Trophoblast cell (in vitro differentiated cells and primary cell): ENCODE results near the gene CAMK1D.
"Not testable (repeated sequence)": the region's sequence is repeated elsewhere in the genome, so short reads cannot be mapped to it uniquely, and the experiment has no call there.

ENCODE experiments used
- DNase-seq, 2 donors: peaks; one replicate each; pipeline ENCODE4 v3.0.0-alpha.2; 2016
- H2AFZ ChIP-seq: 2 replicates; pipeline ENCODE4 v1.6.1; 2013; ENCODE audit warnings: low read length, moderate library complexity, mild to moderate bottlenecking; ENCODE audit not compliant: insufficient read depth, poor library complexity
- H2AK5ac ChIP-seq: 2 replicates; pipeline ENCODE4 v1.6.1; 2013; ENCODE audit warnings: mild to moderate bottlenecking, low read length
- H2BK120ac ChIP-seq: 2 replicates; pipeline ENCODE4 v1.6.1; 2013; ENCODE audit warnings: low read length, mild to moderate bottlenecking, moderate library complexity; ENCODE audit not compliant: insufficient read depth, poor library complexity
- H2BK12ac ChIP-seq: 2 replicates; pipeline ENCODE4 v1.6.1; 2013; ENCODE audit warnings: mild to moderate bottlenecking, low read length, moderate library complexity
- H2BK5ac ChIP-seq: 2 replicates; pipeline ENCODE4 v1.6.1; 2013; ENCODE audit warnings: low read length, low read depth, moderate library complexity, mild to moderate bottlenecking; ENCODE audit not compliant: poor library complexity
- H3K14ac ChIP-seq: 2 replicates; pipeline ENCODE4 v1.6.1; 2013; ENCODE audit warnings: mild to moderate bottlenecking, low read length
- H3K18ac ChIP-seq: 2 replicates; pipeline ENCODE4 v1.6.1; 2013; ENCODE audit warnings: mild to moderate bottlenecking, low read length
- H3K23ac ChIP-seq: 2 replicates; pipeline ENCODE4 v1.6.1; 2013; ENCODE audit warnings: low read length
- H3K27ac ChIP-seq: 2 replicates; pipeline ENCODE4 v1.5.1; 2013; ENCODE audit warnings: low read depth, mild to moderate bottlenecking, inconsistent platforms, low read length, moderate library complexity
- H3K27me3 ChIP-seq: 2 replicates; pipeline ENCODE4 v1.6.1; 2013; ENCODE audit warnings: inconsistent platforms, mild to moderate bottlenecking, low read length, moderate library complexity; ENCODE audit not compliant: insufficient read depth
- H3K36me3 ChIP-seq, 2 experiments: 1 replicate in 1 of 2; 2 replicates in 1 of 2; pipeline ENCODE4 v1.6.1; 2013; ENCODE audit warnings: low read length in 2 of 2, mild to moderate bottlenecking in 2 of 2, moderate library complexity in 1 of 2; ENCODE audit not compliant: insufficient read depth in 2 of 2, control insufficient read depth in 1 of 2
- H3K4ac ChIP-seq: 2 replicates; pipeline ENCODE4 v1.6.1; 2013; ENCODE audit warnings: low read depth, mild to moderate bottlenecking, low read length, moderate library complexity
- H3K4me1 ChIP-seq, 2 experiments: 1 replicate in 1 of 2; 2 replicates in 1 of 2; pipeline ENCODE4 v1.6.1; 2013; ENCODE audit warnings: low read length in 2 of 2, mild to moderate bottlenecking in 2 of 2, moderate library complexity in 1 of 2; ENCODE audit not compliant: insufficient read depth in 2 of 2, control insufficient read depth in 1 of 2
- H3K4me2 ChIP-seq: 2 replicates; pipeline ENCODE4 v1.6.1; 2013; ENCODE audit warnings: inconsistent platforms, mild to moderate bottlenecking, low read length, moderate library complexity
- H3K4me3 ChIP-seq: 2 replicates; pipeline ENCODE4 v1.5.1; 2013; ENCODE audit warnings: mild to moderate bottlenecking, low read depth, low read length, inconsistent platforms
- H3K79me1 ChIP-seq: one replicate; pipeline ENCODE4 v1.6.1; 2013; ENCODE audit warnings: low read length
- H3K79me2 ChIP-seq: 2 replicates; pipeline ENCODE4 v1.6.1; 2013; ENCODE audit warnings: low read length, mild to moderate bottlenecking; ENCODE audit not compliant: control insufficient read depth, insufficient read depth, poor library complexity
- H3K9ac ChIP-seq: 2 replicates; pipeline ENCODE4 v1.6.1; 2013; ENCODE audit warnings: mild to moderate bottlenecking, low read length
- H3K9me3 ChIP-seq: 2 replicates; pipeline ENCODE4 v1.6.1; 2013; ENCODE audit warnings: low read depth, mild to moderate bottlenecking, control low read depth, inconsistent platforms, low read length; ENCODE audit not compliant: insufficient read depth
- H4K12ac ChIP-seq: 2 replicates; pipeline ENCODE4 v1.6.1; 2013; ENCODE audit warnings: low read depth, mild to moderate bottlenecking, low read length, moderate library complexity
- H4K8ac ChIP-seq: 2 replicates; pipeline ENCODE4 v1.6.1; 2013; ENCODE audit warnings: low read depth, mild to moderate bottlenecking, low read length, moderate library complexity
- H4K91ac ChIP-seq: one replicate; pipeline ENCODE4 v1.6.1; 2013; ENCODE audit warnings: low read depth, mild to moderate bottlenecking, low read length, moderate library complexity
- WGBS: extraction: QIAGEN DNeasy Blood & Tissue Kit; methylation state at CpG from one replicate; pipeline ENCODE4 v1.1.7; 2013; ENCODE audit warnings: missing lambda C conversion rate; ENCODE audit not compliant: insufficient read length, insufficient coverage; ENCODE audit errors: extremely low coverage; 5-methylcytosine and 5-hydroxymethylcytosine counted together

The CAMK1D gene

DNA sequence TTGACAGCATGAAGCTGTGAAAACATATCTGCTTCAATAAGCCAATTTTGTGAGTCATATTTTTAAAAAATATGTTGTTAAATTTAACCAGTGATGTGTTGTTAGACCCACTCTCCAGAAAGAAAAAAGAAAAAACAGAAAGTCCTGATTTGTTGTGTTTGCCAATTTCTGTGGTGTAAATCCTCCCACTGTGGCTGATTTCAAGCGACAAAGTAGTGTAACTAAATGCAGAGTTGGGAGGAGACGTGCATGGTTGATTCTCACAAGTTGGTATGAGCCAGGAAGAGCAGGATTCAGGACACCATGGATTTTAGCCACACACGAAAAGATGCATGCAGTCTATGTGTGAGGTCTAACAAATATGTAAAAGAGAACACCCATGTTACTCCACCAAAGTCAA lies 513.1 kb downstream of the CAMK1D start:
- Histone ChIP-seq H3K9me3 (no peaks in the 10 kb centered on the region), H2BK5ac (no peak overlapping the region), H3K79me2 (no peaks in the 10 kb centered on the region), H3K4me2 (no peak overlapping the region), H4K8ac (no peak overlapping the region), H3K4ac (no peak overlapping the region), H4K12ac (no peak overlapping the region), H3K9ac (no peak overlapping the region), H3K27me3 (no peaks in the 10 kb centered on the region), H3K18ac (no peak overlapping the region), H2BK12ac (no peak overlapping the region), H3K23ac (no peak overlapping the region), H3K27ac (no peak overlapping the region), H3K4me3 (no peak overlapping the region), H3K14ac (no peak overlapping the region), H2BK120ac (no peak overlapping the region), H3K4me1 (no peaks in the 10 kb centered on the region), H2AFZ (no peak overlapping the region), H2AK5ac (no peak overlapping the region), H4K91ac (no peak overlapping the region), H3K79me1 (no peaks in the 10 kb centered on the region), H3K36me3 (no peaks in the 10 kb centered on the region)
- DNase-seq = no peak
- WGBS = no CpG with 5 or more reads among the region's 3 CpGs

- not testable (repeated sequence) for H2BK5ac ChIP-seq, H4K12ac ChIP-seq, H3K4me3 ChIP-seq, H2BK120ac ChIP-seq, H3K14ac ChIP-seq, H2AFZ ChIP-seq, H3K18ac ChIP-seq, H3K4me2 ChIP-seq, H4K8ac ChIP-seq, H3K9ac ChIP-seq, H4K91ac ChIP-seq, H3K4ac ChIP-seq, H3K27me3 ChIP-seq, H3K27ac ChIP-seq, H3K79me1 ChIP-seq, H3K79me2 ChIP-seq, H2BK12ac ChIP-seq, H3K23ac ChIP-seq, H3K9me3 ChIP-seq, H3K36me3 ChIP-seq, H2AK5ac ChIP-seq, H3K4me1 ChIP-seq
- WGBS = no CpG with 5 or more reads among the region's 6 CpGs
- peak; percentile 20 to 21 for DNase-seq
These were observed 516.2 kb downstream of the CAMK1D start for GRCh38 chr10:12865515-12865914.

- H3K27me3 ChIP-seq = no peaks in the 10 kb centered on the region
- no peak overlapping the region for H3K18ac ChIP-seq
- no peak overlapping the region for H2AFZ ChIP-seq
- H3K14ac ChIP-seq = no peak overlapping the region
- no peak for DNase-seq
- no peak overlapping the region for H3K4me2 ChIP-seq
- no peaks in the 10 kb centered on the region for H3K36me3 ChIP-seq
- no peak overlapping the region for H2BK12ac ChIP-seq
- H3K23ac ChIP-seq = no peak overlapping the region
- no peak overlapping the region for H3K9ac ChIP-seq
- H3K9me3 ChIP-seq = no peaks in the 10 kb centered on the region
- no peak overlapping the region for H2BK120ac ChIP-seq
- H3K4me3 ChIP-seq = no peak overlapping the region
- no peak overlapping the region for H3K4ac ChIP-seq
- WGBS = no CpG with 5 or more reads among the region's 5 CpGs
- no peak overlapping the region for H4K91ac ChIP-seq
- no peaks in the 10 kb centered on the region for H3K79me2 ChIP-seq
- no peak overlapping the region for H2BK5ac ChIP-seq
- no peak overlapping the region for H4K12ac ChIP-seq
- no peak overlapping the region for H3K27ac ChIP-seq
- H2AK5ac ChIP-seq = no peak overlapping the region
- H3K79me1 ChIP-seq = no peaks in the 10 kb centered on the region
- H3K4me1 ChIP-seq = no peaks in the 10 kb centered on the region
- H4K8ac ChIP-seq = no peak overlapping the region
These were observed 518.9 kb downstream of the CAMK1D start for GRCh38 chr10:12868229-12868628.

GRCh38 chr10:12869427-12869826 lies 520.1 kb downstream of the CAMK1D start:
- H3K23ac ChIP-seq = no peak overlapping the region
- no peaks in the 10 kb centered on the region for H3K4me1 ChIP-seq
- WGBS = no CpG with 5 or more reads among the region's 3 CpGs
- no peak overlapping the region for H3K9ac ChIP-seq
- H2BK5ac ChIP-seq = no peak overlapping the region
- H2BK120ac ChIP-seq = no peak overlapping the region
- H3K79me2 ChIP-seq = no peaks in the 10 kb centered on the region
- no peak overlapping the region for H4K91ac ChIP-seq
- H3K4me2 ChIP-seq = no peak overlapping the region
- no peak overlapping the region for H2AK5ac ChIP-seq
- no peak overlapping the region for H2BK12ac ChIP-seq
- H3K14ac ChIP-seq = no peak overlapping the region
- no peaks in the 10 kb centered on the region for H3K79me1 ChIP-seq
- H3K4ac ChIP-seq = no peak overlapping the region
- no peak overlapping the region for H3K4me3 ChIP-seq
- no peak for DNase-seq
- H4K8ac ChIP-seq = no peak overlapping the region
- H4K12ac ChIP-seq = no peak overlapping the region
- H3K36me3 ChIP-seq = no peaks in the 10 kb centered on the region
- no peaks in the 10 kb centered on the region for H3K27me3 ChIP-seq
- no peak overlapping the region for H3K27ac ChIP-seq
- H3K18ac ChIP-seq = no peak overlapping the region
- H2AFZ ChIP-seq = no peak overlapping the region
- H3K9me3 ChIP-seq = no peaks in the 10 kb centered on the region
